Measurements from ENCODE around the gene STAMBPL1. TPM values are rescaled to one million over a fixed set of nuclear protein-coding genes. Genes with fewer than 3 reads are reported as not detected.
"Not testable (repeated sequence)": the region's sequence is repeated elsewhere in the genome, so short reads cannot be mapped to it uniquely, and the experiment has no call there.

STAMBPL1 gene
- polyA plus RNA-seq, 1 donor from 2014 or later = 21.9 TPM

- no peak overlapping the region for H2AFZ ChIP-seq (ENCODE audit: low read depth, low read length)
- no peak overlapping the region for H3K4me3 ChIP-seq (ENCODE audit: low read length)
- H3K9me3 ChIP-seq (ENCODE audit: low read length) = no peaks in the 10 kb centered on the region
These were observed 44.7 kb upstream of the STAMBPL1 start for GRCh38 chr10:88835096-88835909.

GRCh38 chr10:88835910-88836221 lies 44.2 kb upstream of the STAMBPL1 start:
- Histone ChIP-seq H3K27ac (ENCODE audit: low read length) (no peak overlapping the region), H3F3A (ENCODE audit: insufficient read depth, low read length, poor library complexity, severe bottlenecking) (no peaks in the 10 kb centered on the region), H3K4me3 (ENCODE audit: low read length) (no peak overlapping the region), H3K9ac (ENCODE audit: low read length) (no peak overlapping the region), H3K27me3 (ENCODE audit: insufficient read depth, low read depth, low read length) (no peaks in the 10 kb centered on the region), H3K79me2 (replicated peaks; ENCODE audit: insufficient read depth, low read length) (no peaks in the 10 kb centered on the region), H3K9me2 (ENCODE audit: insufficient read depth, low read length) (no peaks in the 10 kb centered on the region), H3K36me3 (ENCODE audit: insufficient read depth, low read length) (no peaks in the 10 kb centered on the region), H3K4me2 (ENCODE audit: low read length) (no peak overlapping the region), H3K9me3 (ENCODE audit: low read length) (no peaks in the 10 kb centered on the region), H2AFZ (ENCODE audit: low read depth, low read length) (no peak overlapping the region), H4K20me1 (ENCODE audit: insufficient read depth) (no peaks in the 10 kb centered on the region)
- TF ChIP-seq EZH2 (IDR thresholded peaks at IDR 0.05; ENCODE audit: borderline replicate concordance, insufficient read depth, low read length, poor library complexity, severe bottlenecking) (no peak), POLR2AphosphoS5 (IDR thresholded peaks at IDR 0.05) (no peak), SMC3 (conservative IDR thresholded peaks at IDR 0.05; ENCODE audit: poor library complexity) (peak; percentile 41)

More at GRCh38 chr10:88835096-88835909, 44.7 kb upstream of the STAMBPL1 start:
- Histone ChIP-seq H3K79me2 (replicated peaks; ENCODE audit: insufficient read depth, low read length) (no peaks in the 10 kb centered on the region), H3K27ac (ENCODE audit: low read length) (no peak overlapping the region), H3K4me2 (ENCODE audit: low read length) (no peak overlapping the region), H3K9me2 (ENCODE audit: insufficient read depth, low read length) (no peaks in the 10 kb centered on the region), H3K9ac (ENCODE audit: low read length) (no peak overlapping the region), H3F3A (ENCODE audit: insufficient read depth, low read length, poor library complexity, severe bottlenecking) (no peaks in the 10 kb centered on the region), H3K27me3 (ENCODE audit: insufficient read depth, low read depth, low read length) (no peaks in the 10 kb centered on the region), H4K20me1 (ENCODE audit: insufficient read depth) (no peaks in the 10 kb centered on the region), H3K36me3 (ENCODE audit: insufficient read depth, low read length) (no peaks in the 10 kb centered on the region)
- TF ChIP-seq SMC3 (conservative IDR thresholded peaks at IDR 0.05; ENCODE audit: poor library complexity) (peak; percentile 91), RAD21 (conservative IDR thresholded peaks at IDR 0.05) (peak; percentile 95), CTCF (IDR thresholded peaks at IDR 0.05; ENCODE audit: poor library complexity, severe bottlenecking) (peak; percentile 95), REST (IDR thresholded peaks at IDR 0.05; ENCODE audit: borderline replicate concordance) (no peak)

GRCh38 chr10:88837632-88838031 lies 42.4 kb upstream of the STAMBPL1 start:
- H3K9me2 ChIP-seq (ENCODE audit: insufficient read depth, low read length); H3K79me2 ChIP-seq (replicated peaks; ENCODE audit: insufficient read depth, low read length); H3K4me3 ChIP-seq (ENCODE audit: low read length); H3K36me3 ChIP-seq (ENCODE audit: insufficient read depth, low read length); H3K9me3 ChIP-seq (ENCODE audit: low read length); H3K9ac ChIP-seq (ENCODE audit: low read length); H3K4me2 ChIP-seq (ENCODE audit: low read length); H3K27me3 ChIP-seq (ENCODE audit: insufficient read depth, low read depth, low read length); H3F3A ChIP-seq (ENCODE audit: insufficient read depth, low read length, poor library complexity, severe bottlenecking); H2AFZ ChIP-seq (ENCODE audit: low read depth, low read length); H4K20me1 ChIP-seq (ENCODE audit: insufficient read depth); H3K27ac ChIP-seq (ENCODE audit: low read length): not testable (repeated sequence)

Data from neural cell (in vitro differentiated cells).